ENCODE results near the gene IQSEC3. TPM values are rescaled to one million over a fixed set of nuclear protein-coding genes. Genes with fewer than 3 reads are reported as not detected.

The IQSEC3 gene
- total RNA-seq, 1 donor from 2014 or later, result 8.8 TPM

GRCh38 chr12:96543-96942 lies 30.0 kb downstream of the IQSEC3 start:
- Mint-ChIP-seq H3K36me3 (no peaks in the 10 kb centered on the region), H3K4me3 (no peak overlapping the region), H3K27me3 (ENCODE audit: low read depth) (peaks cover 16% of the 10 kb centered on the region), H3K4me1 (peaks cover 39% of the 10 kb centered on the region), H3K27ac (no peak overlapping the region), H3K9me3 (peaks cover 3% of the 10 kb centered on the region)
- no peak for TF ChIP-seq CTCF (IDR thresholded peaks at IDR 0.05; ENCODE audit: unreplicated experiment)
- DNase-seq (ENCODE audit: low spot score in 2 of 2, unreplicated experiment in 2 of 2), result no peak

- H3K4me3 Mint-ChIP-seq, result peak overlapping the region; percentile 44
- H3K4me1 Mint-ChIP-seq, result peaks cover 47% of the 10 kb centered on the region
- peaks cover 9% of the 10 kb centered on the region for H3K27me3 Mint-ChIP-seq (ENCODE audit: low read depth)
- no peaks in the 10 kb centered on the region for H3K9me3 Mint-ChIP-seq
- no peak for DNase-seq (ENCODE audit: low spot score in 2 of 2, unreplicated experiment in 2 of 2)
- H3K36me3 Mint-ChIP-seq, result no peaks in the 10 kb centered on the region
- TF ChIP-seq CTCF (IDR thresholded peaks at IDR 0.05; ENCODE audit: unreplicated experiment), result no peak
- H3K27ac Mint-ChIP-seq, result peak overlapping the region; percentile 80
Measured at GRCh38 chr12:98924-99352, 32.4 kb downstream of the IQSEC3 start.

GRCh38 chr12:99605-100004 lies 33.0 kb downstream of the IQSEC3 start:
- H3K27me3 Mint-ChIP-seq (ENCODE audit: low read depth), result peaks cover 5% of the 10 kb centered on the region
- no peaks in the 10 kb centered on the region for H3K9me3 Mint-ChIP-seq
- no peaks in the 10 kb centered on the region for H3K36me3 Mint-ChIP-seq
- H3K4me1 Mint-ChIP-seq, result peaks cover 50% of the 10 kb centered on the region
- DNase-seq (ENCODE audit: low spot score in 2 of 2, unreplicated experiment in 2 of 2), result no peak
- H3K4me3 Mint-ChIP-seq, result peak overlapping the region; percentile 44
- H3K27ac Mint-ChIP-seq, result peak overlapping the region; percentile 80
- no peak for TF ChIP-seq CTCF (IDR thresholded peaks at IDR 0.05; ENCODE audit: unreplicated experiment)

DNA sequence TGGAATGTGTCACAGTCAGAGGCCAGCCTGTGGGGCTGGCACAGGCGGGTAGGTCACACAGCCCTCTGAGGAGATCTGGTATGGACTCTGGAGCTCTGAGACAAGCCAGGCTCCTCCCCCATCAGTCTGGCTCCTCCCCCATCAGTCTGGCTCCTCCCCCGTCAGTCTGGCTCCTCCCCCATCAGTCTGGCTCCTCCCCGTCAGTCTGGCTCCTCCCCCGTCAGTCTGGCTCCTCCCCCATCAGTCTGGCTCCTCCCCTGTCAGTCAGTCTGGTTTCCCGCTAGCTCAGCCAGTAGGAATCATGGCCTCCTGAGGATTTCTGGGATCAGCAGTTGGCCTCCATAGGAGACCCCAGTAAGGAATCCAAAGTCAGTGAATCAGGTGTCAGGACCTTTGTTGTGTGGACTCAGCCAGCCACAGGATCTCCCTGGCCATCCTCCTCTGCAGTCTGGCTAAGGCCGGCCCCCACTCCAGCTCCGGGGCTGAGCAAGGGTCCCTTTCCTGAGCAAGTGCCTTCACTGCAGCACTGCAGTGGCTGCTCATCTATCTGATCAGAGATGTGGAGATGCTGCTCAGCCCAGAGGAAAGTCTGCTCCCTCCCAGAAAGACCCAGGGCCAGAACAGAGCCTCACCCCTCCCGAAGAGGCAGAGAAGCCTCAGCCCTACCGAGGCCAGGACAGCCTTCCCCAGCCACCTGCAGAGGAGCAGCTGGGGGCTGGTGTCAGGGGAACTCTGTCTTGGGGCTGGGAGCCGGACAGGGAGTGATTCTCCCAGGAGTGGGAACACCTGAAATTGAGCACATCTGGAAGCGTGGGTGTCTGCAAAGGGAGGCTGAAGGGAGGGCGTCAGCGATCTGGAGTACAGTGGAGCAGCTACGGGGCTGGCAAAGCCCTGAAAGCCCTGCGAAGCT lies 35.7 kb downstream of the IQSEC3 start:
- Mint-ChIP-seq H3K36me3 (no peaks in the 10 kb centered on the region), H3K27me3 (ENCODE audit: low read depth) (no peaks in the 10 kb centered on the region), H3K27ac (no peak overlapping the region), H3K4me1 (peaks cover 54% of the 10 kb centered on the region), H3K4me3 (no peak overlapping the region), H3K9me3 (no peaks in the 10 kb centered on the region)
- TF ChIP-seq CTCF (IDR thresholded peaks at IDR 0.05; ENCODE audit: unreplicated experiment), result no peak
- no peak for DNase-seq (ENCODE audit: low spot score in 2 of 2, unreplicated experiment in 2 of 2)

- no peaks in the 10 kb centered on the region for H3K27me3 Mint-ChIP-seq (ENCODE audit: low read depth)
- DNase-seq (ENCODE audit: low spot score in 2 of 2, unreplicated experiment in 2 of 2), result no peak
- no peak overlapping the region for H3K4me3 Mint-ChIP-seq
- H3K4me1 Mint-ChIP-seq, result peaks cover 51% of the 10 kb centered on the region
- no peaks in the 10 kb centered on the region for H3K9me3 Mint-ChIP-seq
- H3K27ac Mint-ChIP-seq, result no peak overlapping the region
- TF ChIP-seq CTCF (IDR thresholded peaks at IDR 0.05; ENCODE audit: unreplicated experiment), result no peak
- H3K36me3 Mint-ChIP-seq, result no peaks in the 10 kb centered on the region
Measured at GRCh38 chr12:102879-103168, 36.3 kb downstream of the IQSEC3 start.
